Caki2 (cell line): ENCODE results near the gene LRRN2. TPM values are rescaled to one million over a fixed set of nuclear protein-coding genes. Genes with fewer than 3 reads are reported as not detected.
"Not testable (repeated sequence)": the region's sequence is repeated elsewhere in the genome, so short reads cannot be mapped to it uniquely, and the experiment has no call there.

Experiments
- DNase-seq: peaks from one replicate; pipeline ENCODE4 v3.0.0-alpha.2; 2015; ENCODE audit warnings: low read depth
- in situ Hi-C: cut with HindIII; loops from 2 replicates; pipeline ENCODE4 v1.10.0; 2016; ENCODE audit warnings: low sequenced_read_pairs, low pct_unique_long_range_greater_than_20kb, mixed read lengths
- total RNA-seq: library from RNA; depleted of rRNA; stranded (reverse); fragments of >200 nt; shearing (Covaris generic); gene quantifications from 2 replicates; pipeline ENCODE4 v1.2.3, GENCODE V29; 2014; ENCODE audit warnings: low replicate concordance; rRNA removed

LRRN2 gene
- total RNA-seq, 1 experiment from 2014 or later = 0.64 TPM

- no peak for DNase-seq
- in situ Hi-C loops = no loop called here
Measured at GRCh38 chr1:204574016-204574864, 111.3 kb downstream of the LRRN2 start.

- DNase-seq = peak; percentile 43
- in situ Hi-C loops = no loop called here
Measured at GRCh38 chr1:204572923-204573922, 112.3 kb downstream of the LRRN2 start.

- in situ Hi-C loops = no loop called here
- DNase-seq = no peak
Measured at GRCh38 chr1:204571631-204572030, 113.9 kb downstream of the LRRN2 start.

GRCh38 chr1:204571128-204571527 lies 114.4 kb downstream of the LRRN2 start:
- DNase-seq = no peak
- in situ Hi-C loops = no loop called here

- DNase-seq, in situ Hi-C loops: not testable (repeated sequence)
Measured at GRCh38 chr1:204570021-204570420, 115.5 kb downstream of the LRRN2 start.

- in situ Hi-C loops = no loop called here
- no peak for DNase-seq
Measured at GRCh38 chr1:204569478-204569877, 116.1 kb downstream of the LRRN2 start.

GRCh38 chr1:204568576-204569315 lies 116.8 kb downstream of the LRRN2 start:
- in situ Hi-C loops = no loop called here
- no peak for DNase-seq

Other genes starting within 250 kb of the LRRN2 start
- gene PIK3C2B, start 190.9 kb downstream of the LRRN2 start, total RNA-seq = 4.8 and 7.6 TPM in 2 replicates
- 1.9 and 8.6 TPM in 2 replicates for gene MDM4, start 169.3 kb downstream of the LRRN2 start, total RNA-seq
- gene NFASC, start 185.1 kb upstream of the LRRN2 start, total RNA-seq = not detected in 2 replicates